M059J (cell line): Measurements from ENCODE around the gene NFIA. TPM values are rescaled to one million over a fixed set of nuclear protein-coding genes. Genes with fewer than 3 reads are reported as not detected.

ENCODE experiments used
- DNase-seq: peaks from one replicate; pipeline ENCODE4 v3.0.0-alpha.2; 2012; ENCODE audit warnings: low read depth
- total RNA-seq: library from RNA; depleted of rRNA; stranded (reverse); fragments of >200 nt; shearing (Covaris generic); gene quantifications from 2 replicates; pipeline ENCODE4 v1.2.3, GENCODE V29; 2014

NFIA gene
- total RNA-seq, 1 experiment from 2014 or later: 1.2 TPM

DNA sequence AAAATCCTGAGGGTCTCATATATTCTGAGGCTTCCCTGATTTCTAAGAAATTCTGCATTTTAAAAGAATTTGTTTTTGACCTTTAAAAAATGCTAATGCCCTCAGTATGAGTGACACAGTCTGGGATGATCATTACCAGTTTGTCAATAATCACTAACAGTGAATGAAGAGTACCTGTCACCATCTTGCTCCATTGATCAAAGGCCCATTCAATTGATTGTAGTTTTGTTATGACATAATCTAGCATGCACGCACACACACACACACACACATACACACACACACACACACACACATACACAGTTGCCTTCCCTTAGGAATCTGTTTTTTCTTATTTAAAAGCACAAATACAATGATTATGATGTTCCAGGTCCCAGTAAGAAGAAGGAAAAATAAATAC lies 250.4 kb downstream of the NFIA start:
- DNase-seq: no peak

DNA sequence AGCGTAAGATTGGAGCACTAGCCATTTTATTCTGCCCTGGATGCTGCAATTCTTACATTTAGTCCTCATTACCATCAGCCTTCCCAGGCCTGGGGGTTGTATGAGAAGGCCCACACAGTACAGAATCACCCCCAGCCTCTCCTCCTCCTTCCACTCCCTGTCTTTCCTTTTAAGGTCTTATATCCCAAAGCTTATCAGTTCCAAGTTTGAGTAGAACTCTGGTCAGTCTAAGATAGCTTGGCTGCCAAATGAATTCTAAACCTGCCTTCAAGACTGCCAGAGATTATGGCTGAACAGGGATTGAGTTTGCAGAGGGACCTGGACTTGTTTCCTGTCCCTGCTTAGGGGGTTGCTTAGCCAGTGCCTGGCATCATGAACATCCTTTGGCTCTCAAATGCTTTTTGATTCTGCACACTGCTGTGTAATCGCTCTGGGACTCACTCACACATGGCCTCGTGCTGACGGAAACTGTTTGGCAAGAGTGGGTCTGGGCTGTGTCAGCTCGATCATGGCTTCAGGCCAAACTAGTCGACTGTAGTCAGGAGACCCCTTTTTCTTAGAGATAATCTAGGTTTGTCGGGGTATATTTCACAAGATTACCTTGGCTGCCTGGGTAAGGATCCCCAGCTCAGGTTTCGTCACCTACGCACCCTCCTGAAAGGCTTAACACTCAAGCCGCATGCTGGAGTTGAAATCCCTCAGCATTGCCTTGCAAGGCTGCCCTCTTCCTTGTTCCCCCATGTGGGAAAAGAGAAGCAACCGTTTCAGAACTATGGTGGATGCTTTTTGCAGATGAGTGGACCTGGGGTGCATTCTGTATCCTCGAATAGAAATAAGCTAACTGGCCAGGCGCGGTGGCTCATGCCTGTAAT lies 252.6 kb downstream of the NFIA start:
- no peak for DNase-seq

DNA sequence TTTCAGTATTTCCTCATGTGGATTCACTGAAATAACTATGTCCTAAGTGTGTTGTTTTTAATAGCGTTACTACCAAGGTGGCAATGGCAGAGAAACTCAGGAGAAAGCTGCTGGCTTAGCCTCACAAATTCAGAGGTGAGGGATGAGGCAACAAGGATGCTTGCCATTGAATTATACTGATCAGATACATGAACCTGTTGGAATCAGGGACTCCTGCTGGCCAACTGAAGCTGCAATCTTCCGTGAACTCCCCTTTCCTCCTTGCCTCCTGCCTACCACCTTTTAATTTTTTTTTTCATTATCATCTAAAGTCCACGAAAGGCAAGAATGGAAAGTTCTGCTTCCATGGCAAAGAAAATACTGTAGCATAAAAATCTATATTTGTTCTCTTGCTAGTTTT lies 254.7 kb downstream of the NFIA start:
- DNase-seq: no peak

DNA sequence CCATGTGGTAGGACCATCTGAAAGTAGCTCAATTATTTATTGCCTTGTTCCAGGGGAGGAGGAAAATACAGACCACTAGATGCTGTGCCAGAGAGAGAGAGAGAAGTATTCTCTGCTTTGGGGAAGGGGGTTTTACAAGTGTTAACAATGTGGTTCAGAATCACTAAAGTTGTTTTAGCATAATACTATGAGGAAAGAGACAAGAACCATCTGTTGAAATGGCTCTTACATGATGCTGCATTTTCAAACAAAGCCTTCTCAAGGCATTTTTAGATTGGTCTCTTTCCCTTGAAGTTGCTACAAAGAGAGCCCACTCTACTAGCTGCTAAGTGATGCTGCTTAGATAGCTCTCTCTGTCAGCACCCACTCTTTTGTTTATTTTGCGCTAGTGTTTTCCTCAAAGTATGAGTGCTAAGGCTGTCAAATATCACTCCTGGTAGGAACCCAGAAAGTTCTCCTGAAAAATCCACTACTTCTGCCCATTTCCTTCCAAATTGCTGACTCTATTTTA lies 255.1 kb downstream of the NFIA start:
- no peak for DNase-seq

DNA sequence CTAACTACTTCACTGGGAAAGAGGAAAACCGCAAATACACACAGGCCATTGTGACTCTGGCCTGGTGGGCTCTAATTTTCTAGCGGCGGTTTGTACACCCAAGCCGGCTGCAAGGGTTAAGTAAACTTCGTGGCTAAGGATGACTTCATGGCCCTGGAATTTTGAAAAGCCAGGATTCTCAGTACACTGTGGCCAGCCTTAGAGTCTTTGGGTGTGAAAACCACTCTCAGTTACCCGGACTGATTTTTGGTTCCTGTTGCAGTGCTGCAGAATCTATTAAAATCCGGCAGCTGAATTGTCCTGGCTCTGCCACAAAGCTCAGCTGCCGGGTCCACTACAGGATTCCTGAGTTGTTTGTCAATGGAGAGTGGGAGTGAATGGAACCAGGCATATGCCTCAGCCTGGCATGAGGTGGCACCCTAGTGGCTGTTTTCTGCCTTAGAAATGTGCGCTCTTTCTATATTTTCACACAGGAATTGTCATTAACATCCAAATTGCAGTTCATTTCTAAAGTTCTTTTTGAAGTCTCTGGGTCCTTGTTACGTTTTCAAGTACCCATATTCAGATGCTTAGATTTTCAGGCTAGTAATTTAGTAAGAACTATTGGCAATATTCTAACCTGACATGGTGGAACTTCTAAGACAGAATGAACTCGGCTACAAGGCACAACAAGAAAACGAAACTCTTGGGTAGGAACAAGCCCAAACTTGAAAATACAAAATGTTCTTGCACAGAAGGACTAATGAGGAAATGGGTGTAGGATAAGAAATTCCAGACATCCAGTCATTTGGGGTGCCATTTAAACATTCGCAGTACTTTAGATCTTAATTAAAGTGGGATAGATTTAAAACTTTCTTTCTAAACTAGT lies 255.9 kb downstream of the NFIA start:
- DNase-seq: peak; percentile 91

DNA sequence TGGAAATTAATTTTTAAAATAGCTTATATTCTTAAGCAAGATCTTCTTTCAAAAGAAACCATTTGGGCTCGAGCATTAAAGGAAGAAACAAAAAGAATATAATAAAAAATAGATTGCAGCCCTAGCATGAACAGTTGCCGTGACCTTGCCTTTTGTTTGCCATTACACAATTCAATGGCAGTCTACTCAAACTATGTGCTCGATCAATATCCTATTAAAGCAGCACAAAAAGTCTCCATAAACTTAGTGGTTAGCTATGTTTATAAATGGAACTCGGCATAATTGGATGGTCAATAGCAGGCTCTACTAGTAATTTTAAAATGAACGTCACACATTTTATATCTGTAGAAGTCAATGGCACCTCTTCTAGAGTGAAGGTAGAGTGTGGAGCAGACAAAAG lies 256.5 kb downstream of the NFIA start:
- no peak for DNase-seq

DNA sequence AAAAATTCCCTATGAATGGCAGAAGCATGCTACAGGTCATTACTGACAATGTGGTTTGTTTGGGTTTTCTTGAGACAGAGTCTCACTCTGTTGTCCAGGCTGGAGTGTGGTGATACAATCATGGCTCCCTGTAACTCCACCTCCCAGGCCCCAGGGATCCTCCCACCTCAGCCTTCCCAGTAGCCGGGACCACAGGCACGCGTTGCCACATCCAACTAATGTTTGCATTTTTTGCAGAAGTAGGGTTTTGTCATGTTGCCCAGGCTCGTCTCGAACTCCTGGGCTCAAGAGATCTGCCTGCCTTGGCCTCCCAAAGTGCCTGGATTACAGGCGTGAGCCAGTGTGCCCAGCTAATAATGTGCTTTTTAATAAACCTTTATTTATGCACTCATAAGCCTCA lies 259.1 kb downstream of the NFIA start:
- DNase-seq: no peak

DNA sequence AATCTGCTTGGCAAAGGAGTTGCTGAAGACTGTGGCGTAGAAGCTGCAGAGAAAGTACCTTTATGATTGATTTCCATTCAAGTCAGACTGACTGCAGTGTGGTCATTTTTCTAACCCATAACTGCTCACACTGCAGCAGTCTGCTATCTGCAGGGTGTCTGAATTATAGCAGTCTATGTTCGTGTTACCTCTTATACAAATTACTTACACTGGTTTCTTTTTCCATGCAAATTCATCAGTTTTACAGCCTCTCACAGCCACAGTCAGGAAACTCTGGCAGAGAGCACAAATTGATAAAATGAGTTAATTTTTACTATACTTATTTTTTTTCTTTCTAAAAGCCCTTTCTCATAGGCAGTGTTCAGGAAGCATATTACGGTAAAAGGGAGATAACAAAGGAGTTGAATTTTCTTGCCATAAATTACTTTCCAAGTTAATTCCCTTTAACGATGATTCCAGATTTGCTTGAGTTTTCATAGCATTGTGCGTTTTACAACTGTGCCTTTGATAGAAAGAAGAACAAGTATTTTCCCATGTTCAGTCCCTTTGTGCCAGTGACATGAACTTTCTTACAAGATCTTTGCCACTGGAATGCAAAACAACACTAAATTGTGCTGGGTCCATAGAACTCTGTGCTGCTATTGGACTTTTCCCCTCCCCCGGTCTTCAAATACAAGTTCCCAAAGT lies 261.5 kb downstream of the NFIA start:
- no peak for DNase-seq

DNA sequence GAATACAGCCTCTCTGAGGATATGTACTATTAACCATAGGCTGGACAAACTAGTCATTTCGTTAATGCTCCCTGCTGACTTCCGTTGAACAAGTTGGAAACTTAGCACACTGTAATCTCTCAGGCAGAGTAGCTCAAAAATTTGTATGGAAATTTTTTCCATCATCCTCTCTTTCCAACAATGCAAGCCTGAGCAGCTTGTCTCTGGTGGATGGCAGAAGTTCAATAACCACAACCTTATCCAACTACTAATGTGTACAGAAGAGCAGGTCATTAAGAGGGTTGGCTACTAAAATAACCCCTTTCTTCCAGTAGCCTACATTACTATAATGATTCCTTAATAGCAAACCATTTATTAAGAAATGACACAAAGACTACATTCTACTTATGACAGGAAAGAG lies 262.3 kb downstream of the NFIA start:
- DNase-seq: no peak

DNA sequence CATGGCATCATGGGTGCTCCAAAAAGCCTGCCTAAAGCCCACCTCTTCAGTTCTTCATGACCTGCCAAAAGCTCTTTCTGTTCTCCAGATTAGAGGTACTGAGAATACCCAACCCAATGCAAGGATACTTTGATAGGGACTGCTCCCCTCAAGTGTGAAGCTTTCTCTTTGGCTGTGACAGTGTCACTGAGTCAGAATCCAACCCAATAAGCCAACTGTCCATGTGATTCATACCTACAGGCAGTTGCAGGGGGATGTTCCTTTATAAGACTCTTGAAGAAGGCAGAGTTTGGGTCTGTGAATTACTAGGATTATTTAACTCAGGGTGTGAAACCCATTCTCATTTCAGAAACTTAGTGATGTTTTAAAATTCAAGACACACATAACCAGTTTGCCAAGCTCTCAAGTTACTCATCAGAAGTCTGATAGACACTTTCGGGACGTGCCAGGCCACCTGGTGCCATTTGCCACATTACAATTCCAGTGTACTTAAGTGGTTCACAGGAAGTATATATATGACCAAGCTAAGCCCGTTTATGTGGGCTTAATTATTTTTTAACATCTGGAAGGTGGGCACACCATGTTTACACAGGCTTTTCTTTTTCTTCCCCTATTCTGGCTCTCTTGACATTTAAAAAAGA lies 265.8 kb downstream of the NFIA start:
- DNase-seq: no peak

DNA sequence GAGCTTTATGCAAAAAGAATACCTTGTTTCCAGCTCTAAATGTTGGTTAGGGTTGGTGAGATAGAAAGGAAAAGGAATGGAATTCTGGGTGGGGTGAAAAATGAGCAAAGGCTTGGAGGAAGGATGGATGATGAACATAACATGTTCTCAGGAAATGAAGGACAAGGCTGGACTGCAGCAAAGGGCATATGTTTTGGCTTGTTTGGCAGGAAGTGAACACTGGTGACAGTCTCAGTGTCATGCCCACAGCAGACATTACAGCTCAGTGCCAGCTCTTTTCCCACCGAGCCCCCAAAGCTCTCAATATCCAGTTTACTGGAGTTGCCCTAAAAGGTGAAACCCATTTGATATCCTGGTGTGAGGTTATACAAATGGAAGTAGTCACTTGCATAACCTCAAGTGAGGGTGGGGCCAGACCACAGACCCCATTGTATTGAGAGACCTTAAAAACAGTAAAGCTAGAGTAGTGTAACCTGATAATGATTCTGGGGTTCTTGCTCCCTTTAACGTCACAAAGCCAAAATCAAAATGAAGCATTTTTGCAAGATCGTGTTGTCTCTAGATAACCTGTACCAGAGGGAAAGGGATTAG lies 270.6 kb downstream of the NFIA start:
- no peak for DNase-seq

DNA sequence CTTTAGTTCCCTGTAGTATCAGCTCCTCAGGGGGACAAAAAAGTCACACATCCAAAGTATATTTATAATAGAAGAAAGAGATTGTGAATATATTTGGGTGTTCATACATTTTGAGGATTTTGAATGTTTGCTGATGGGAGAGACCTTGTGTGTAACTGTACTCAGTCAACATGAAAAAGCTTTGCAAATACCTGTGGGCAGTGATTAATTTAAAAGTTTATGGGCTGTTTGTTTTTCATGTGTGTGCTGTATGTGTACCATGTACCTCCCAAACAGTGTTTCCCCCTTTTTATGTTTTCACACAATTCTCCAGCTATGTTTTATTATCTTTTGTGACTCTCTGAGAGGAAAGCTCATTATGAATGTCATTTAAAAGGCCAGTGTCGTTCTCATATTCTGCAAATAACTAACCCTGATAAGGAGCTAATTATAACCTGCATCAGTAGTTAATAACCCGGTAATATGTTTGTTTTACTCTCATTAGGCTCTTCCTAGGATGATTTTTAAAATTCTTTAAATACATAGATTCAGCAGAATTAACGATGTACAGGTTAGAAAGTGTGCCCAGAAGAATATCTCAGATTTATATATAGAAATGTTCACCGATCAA lies 271.5 kb downstream of the NFIA start:
- no peak for DNase-seq

DNA sequence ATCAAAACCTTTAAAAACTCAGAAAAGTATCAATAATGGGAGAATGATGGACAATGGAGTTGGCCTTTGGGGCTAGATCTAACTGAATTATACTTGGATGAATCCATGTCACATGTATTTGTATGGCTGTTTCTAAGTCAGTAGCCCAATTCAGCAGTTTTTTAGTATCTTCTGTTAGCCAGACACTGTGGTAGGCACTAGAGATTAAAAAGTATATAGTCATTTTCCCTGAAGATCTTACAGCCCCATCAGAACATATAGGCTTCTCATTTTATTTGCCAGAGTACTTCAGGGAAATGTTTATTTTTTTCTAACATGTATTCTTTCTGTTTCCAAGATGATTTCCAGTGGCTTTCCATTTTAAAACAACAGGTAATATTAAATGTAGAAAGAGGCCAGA lies 273.7 kb downstream of the NFIA start:
- no peak for DNase-seq

DNA sequence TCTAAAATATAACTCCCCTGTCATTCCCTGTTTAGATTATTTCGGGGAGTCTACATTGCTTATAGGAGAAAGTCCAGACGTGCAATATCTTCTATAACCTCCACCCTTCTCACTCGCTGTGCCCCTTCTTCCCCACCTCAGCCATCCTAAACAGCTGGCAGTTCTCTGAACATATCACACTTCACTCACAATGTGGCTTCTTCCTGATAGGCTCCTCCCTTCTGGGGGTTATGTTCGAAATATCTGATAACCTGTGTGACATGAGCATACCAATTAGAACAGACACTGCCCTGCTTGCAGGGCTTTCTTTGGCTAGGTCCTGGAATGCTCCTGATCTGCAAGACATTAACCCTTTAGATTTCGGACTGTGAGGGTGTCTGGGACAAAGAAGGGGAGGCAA lies 274.6 kb downstream of the NFIA start:
- DNase-seq: no peak

DNA sequence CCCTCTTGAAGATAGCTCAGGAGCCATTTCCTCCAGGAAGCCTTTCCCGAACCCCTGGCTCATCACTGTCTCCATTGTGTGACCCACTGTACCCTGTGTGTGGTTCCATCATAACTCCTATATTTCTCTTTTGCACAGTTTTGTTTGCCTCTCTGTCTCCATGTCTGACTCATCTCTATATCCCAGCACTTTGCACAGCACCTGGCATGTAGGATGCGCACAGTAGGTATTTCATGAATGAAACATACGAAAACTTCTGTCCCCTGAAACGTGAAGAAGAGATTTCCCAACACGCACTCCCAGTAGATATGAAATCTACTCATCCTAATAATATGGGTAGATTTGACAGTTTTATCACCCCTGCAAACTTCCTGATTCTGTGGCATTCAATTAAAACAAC lies 275.2 kb downstream of the NFIA start:
- DNase-seq: no peak

DNA sequence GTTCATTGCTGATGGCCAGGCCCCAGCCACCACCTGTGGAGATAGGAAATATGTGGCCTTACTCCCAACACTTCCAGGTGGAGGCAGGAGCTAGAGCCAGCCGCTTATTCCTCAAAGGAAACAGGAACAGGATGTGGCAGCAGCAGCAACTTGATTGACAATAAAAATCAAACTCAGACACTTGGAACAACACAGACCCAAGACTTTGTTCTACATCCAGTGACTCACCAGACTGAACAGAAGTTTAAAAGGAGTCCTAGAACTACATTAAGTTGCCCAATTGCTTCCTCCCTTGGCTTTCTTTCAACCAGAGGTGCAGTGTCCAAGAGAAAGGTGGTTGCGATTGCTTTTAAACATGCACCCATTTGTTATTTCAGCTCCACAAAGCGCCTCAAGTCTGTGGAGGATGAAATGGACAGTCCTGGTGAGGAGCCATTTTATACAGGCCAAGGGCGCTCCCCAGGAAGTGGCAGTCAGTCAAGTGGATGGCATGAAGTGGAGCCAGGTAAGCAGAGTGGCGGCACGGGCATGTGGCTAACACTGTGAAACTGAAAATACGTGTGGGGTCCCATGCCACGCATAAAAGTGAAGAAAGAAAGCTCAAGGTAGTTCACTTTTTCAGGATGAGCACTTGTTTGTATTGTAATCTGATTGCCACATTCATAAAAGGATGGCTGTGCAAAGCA lies 276.6 kb downstream of the NFIA start:
- peak; percentile 12 for DNase-seq

DNA sequence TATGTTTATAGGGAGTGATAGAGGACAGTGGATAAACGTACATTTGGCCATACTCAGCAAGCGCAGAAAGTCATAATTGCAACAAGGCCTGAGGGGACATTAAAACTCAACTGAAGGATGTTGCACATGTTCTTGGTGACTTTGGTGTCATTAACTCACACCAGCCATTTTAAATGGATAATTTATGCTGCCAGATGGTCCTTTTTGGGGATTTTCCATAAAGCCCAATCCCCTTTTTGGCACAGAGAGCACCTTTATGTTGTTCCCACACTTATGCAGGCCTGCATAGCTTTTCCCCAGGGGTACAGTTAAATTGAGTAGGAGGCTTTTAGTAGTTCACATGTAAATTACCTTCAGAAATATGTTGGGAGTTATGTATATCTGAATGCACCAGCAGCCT lies 279.6 kb downstream of the NFIA start:
- DNase-seq: no peak

DNA sequence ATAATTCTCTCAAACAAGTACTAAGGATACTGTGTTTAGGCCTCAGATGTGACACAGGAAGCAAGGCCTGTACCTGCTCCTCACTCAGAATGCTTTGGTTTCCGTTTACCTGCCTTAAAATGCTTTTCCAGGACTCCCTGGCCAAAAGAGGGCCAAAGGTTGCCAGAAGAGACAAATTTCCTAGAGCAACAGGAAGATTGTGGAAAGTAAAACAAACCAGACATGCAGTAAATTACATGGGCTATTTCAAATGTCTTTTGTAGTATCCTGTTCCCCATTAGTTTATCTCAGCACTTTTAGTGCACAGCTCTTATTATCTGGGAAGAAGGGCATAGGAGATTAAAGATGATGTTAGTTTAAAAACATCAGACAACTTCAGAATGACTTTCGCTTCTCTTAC lies 280.0 kb downstream of the NFIA start:
- DNase-seq: no peak

DNA sequence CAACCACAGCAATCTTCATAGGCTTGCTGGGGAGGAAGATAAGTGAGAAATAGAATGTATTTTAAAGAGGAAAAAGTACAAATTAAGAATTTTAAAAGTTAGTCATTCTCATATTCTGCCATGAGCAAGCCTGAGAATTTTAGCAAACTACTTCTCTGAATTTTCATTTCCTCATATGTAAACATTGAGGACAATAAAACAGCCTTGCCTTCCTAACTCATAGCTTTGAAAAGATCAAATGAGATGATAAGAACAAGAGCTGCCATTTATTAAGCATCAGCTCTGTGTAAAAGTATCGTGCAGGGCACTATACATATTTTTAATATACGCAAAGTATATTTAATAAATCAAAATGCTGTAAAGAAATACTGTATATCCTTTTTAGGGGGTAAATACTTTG lies 286.0 kb downstream of the NFIA start:
- no peak for DNase-seq

DNA sequence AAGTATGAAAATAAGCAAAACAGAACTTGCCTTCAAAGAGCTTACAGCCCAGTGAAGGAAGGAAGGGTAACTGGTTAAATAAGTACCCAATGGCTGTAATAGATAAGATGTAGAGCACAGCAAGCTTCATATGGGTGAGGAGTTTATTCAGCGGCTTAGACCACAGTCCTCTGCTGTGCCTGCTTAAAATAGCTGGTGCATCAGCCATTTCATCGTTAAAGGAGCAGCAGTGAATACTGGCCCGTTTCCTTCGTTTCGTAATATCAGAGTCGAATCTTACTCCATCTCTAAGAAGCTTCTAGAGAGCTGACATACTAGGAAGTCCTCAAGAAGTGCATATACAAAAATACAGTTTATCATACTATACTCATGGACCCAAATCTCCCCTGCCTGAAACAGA lies 286.5 kb downstream of the NFIA start:
- no peak for DNase-seq
